H1 (cell line): ENCODE results near the gene SFXN2. TPM values are rescaled to one million over a fixed set of nuclear protein-coding genes. Genes with fewer than 3 reads are reported as not detected.

Experiments
- PHF8 ChIP-seq: fragments of 200-600 bp; sonication (generic); conservative IDR thresholded peaks from 2 replicates; pipeline ENCODE4 v1.7.1; 2012; ENCODE audit warnings: low read depth, mild to moderate bottlenecking, inconsistent platforms, low read length, moderate library complexity
- RBBP5 ChIP-seq: IDR thresholded peaks from 2 replicates; pipeline ENCODE4 v1.7.1; 2012; ENCODE audit warnings: low read depth, mild to moderate bottlenecking, inconsistent platforms, low read length, moderate library complexity, borderline replicate concordance
- RNF2 ChIP-seq: fragments of 200-900, 300-1000 bp; sonication (generic); IDR thresholded peaks from 2 replicates; pipeline ENCODE4 v1.7.1; 2016; ENCODE audit warnings: borderline replicate concordance, low read depth, mild to moderate bottlenecking, antibody characterized with exemption, low read length; ENCODE audit not compliant: poor library complexity, severe bottlenecking; ENCODE audit errors: missing control alignments
- polyA plus RNA-seq, 7 experiments: library from polyadenylated mRNA; depleted of rRNA in 3 of 7; stranded (reverse) in 5 of 7; unstranded in 2 of 7; fragments of >200 nt in 5 of 7; fragments of 200-250 nt in 2 of 7; gene quantifications; 1 replicate in 5 of 7; 2 replicates in 1 of 7; 4 replicates in 1 of 7; pipeline versions ENCODE4 v1.2.1 to v1.2.3, GENCODE V29; 2011 to 2013; ENCODE audit warnings: missing spikeins in 2 of 7, mixed read lengths in 2 of 7
- total RNA-seq: library from RNA; stranded (reverse); fragmentation: NEBNext Ultra II Directional; extraction: Animal tissue kit (Norgen Biotek cat#: 25700); gene quantifications from 2 replicates; pipeline ENCODE4 v1.2.1, GENCODE V29; 2021

SFXN2 gene
- total and polyA plus RNA-seq, 2 of the 8 experiments (the other 6 are each of a cell fraction or from before 2014, with no cell fraction given): 20.5 to 23.5 TPM

DNA sequence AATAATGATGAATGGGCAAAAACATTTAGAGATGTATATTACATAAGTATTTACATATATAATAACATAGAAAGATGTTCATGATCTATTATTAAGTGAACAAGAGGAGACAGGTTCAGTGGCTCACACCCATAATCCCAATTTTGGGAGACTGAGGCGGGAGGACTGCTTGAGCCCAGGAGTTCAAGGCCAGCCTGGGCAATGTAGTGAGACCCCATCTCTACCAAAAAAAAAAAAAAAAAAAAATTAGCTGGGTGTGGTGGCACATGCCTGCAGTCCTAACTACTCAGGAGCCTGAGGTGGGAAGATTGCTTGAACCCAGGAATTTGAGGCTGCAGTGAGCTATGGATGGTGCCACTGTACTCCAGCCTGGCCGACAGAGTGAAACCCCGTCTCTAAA, 12.6 kb upstream of the SFXN2 start (continued):
- TF ChIP-seq RNF2 (no peak), RBBP5 (no peak), PHF8 (no peak)
